ENCODE results near the gene ENTR1.

- TF ChIP-seq, protein P1, sequence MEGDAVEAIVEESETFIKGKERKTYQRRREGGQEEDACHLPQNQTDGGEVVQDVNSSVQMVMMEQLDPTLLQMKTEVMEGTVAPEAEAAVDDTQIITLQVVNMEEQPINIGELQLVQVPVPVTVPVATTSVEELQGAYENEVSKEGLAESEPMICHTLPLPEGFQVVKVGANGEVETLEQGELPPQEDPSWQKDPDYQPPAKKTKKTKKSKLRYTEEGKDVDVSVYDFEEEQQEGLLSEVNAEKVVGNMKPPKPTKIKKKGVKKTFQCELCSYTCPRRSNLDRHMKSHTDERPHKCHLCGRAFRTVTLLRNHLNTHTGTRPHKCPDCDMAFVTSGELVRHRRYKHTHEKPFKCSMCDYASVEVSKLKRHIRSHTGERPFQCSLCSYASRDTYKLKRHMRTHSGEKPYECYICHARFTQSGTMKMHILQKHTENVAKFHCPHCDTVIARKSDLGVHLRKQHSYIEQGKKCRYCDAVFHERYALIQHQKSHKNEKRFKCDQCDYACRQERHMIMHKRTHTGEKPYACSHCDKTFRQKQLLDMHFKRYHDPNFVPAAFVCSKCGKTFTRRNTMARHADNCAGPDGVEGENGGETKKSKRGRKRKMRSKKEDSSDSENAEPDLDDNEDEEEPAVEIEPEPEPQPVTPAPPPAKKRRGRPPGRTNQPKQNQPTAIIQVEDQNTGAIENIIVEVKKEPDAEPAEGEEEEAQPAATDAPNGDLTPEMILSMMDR (IDR thresholded peaks at IDR 0.05), result no peak
- no peak for TF ChIP-seq EZH2 (IDR thresholded peaks at IDR 0.05; ENCODE audit: borderline replicate concordance, insufficient read depth, low read depth, low read length, poor library complexity, severe bottlenecking)
Measured at GRCh38 chr9:136418182-136419091, 8.0 kb upstream of the ENTR1 start.

All from B cell (primary cell).